ENCODE measurements around the gene NUBPL.

Gene NUBPL

GRCh38 chr14:31827325-31827724, 266.1 kb downstream of the NUBPL start:
- H3K4me3 ChIP-seq = no peak overlapping the region
- TF ChIP-seq CTCF (IDR thresholded peaks at IDR 0.05) = no peak
- no peak for DNase-seq (ENCODE audit: low spot score)
- no peak overlapping the region for H3K27ac ChIP-seq

- Histone ChIP-seq H3K4me3 (no peak overlapping the region), H3K27ac (no peak overlapping the region)
- no peak for DNase-seq (ENCODE audit: low spot score)
- TF ChIP-seq CTCF (IDR thresholded peaks at IDR 0.05) = no peak
Measured at GRCh38 chr14:31828946-31829868, 268.0 kb downstream of the NUBPL start.

DNA sequence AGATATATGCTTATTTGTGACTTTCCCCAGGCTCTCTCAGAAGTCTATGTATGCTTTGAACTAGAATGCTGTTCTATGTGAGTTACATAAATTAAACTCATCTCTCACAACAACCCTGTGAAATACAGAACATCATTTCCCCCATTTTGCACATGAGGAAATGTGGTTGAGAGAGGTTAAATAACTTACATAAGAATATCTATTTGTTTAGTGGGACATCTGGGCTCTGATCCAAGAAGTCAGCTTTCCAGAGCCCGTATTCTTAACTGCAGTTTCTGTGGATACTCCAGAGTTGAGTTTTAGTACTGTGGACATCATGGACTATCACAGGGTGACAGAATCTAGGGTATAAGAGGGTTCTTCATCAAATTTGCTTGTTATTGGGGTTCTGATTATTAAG, 273.4 kb downstream of the NUBPL start:
- no peak for DNase-seq (ENCODE audit: low spot score)
- TF ChIP-seq CTCF (IDR thresholded peaks at IDR 0.05) = no peak
- Histone ChIP-seq H3K4me3 (no peak overlapping the region), H3K27ac (no peak overlapping the region)

GRCh38 chr14:31835049-31835448, 273.8 kb downstream of the NUBPL start:
- TF ChIP-seq CTCF (IDR thresholded peaks at IDR 0.05) = no peak

GRCh38 chr14:31837031-31837430, 275.8 kb downstream of the NUBPL start:
- no peak overlapping the region for H3K27ac ChIP-seq
- DNase-seq (ENCODE audit: low spot score) = no peak
- no peak for TF ChIP-seq CTCF (IDR thresholded peaks at IDR 0.05)

More at GRCh38 chr14:31835049-31835448, 273.8 kb downstream of the NUBPL start:
- no peak for DNase-seq (ENCODE audit: low spot score)
- H3K4me3 ChIP-seq = no peak overlapping the region
- no peak overlapping the region for H3K27ac ChIP-seq

DNA sequence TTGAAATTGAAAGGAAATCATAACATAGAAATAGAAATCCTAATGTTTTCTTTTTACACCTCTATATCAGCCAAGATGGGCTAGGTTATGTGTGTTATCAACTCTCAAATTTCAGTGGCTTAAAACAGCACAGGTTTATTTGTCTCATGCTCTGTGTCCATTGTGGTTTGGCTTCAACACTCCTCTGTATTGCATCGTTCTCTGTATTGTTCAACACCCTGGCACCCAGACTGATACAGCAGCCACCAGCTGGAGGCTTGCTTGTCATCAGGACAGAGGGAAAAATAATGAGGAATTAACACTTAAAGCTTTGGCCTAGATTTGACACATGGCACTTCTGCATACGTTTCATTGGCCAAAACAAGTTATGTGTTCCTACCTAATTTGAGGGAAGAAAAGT, 281.7 kb downstream of the NUBPL start:
- TF ChIP-seq CTCF (IDR thresholded peaks at IDR 0.05) = no peak
- DNase-seq (ENCODE audit: low spot score) = no peak
- Histone ChIP-seq H3K27ac (no peak overlapping the region), H3K4me3 (no peak overlapping the region)

More at GRCh38 chr14:31837031-31837430, 275.8 kb downstream of the NUBPL start:
- H3K4me3 ChIP-seq = no peak overlapping the region
